Endothelial cell of umbilical vein (primary cell): ENCODE measurements around the gene CYP26C1.
"Not testable (repeated sequence)": the region's sequence is repeated elsewhere in the genome, so short reads cannot be mapped to it uniquely, and the experiment has no call there.

Source experiments
- EZH2 ChIP-seq: IDR thresholded peaks from 2 replicates; pipeline ENCODE4 v1.6.1; 2012; ENCODE audit warnings: borderline replicate concordance, low read depth, mild to moderate bottlenecking, moderate library complexity, low read length, inconsistent platforms; ENCODE audit not compliant: severe bottlenecking
- FOS ChIP-seq: IDR thresholded peaks from 2 replicates; pipeline ENCODE4 v1.6.1; 2011; ENCODE audit warnings: mild to moderate bottlenecking, low read length, moderate library complexity, borderline replicate concordance; ENCODE audit not compliant: insufficient read depth
- GATA2 ChIP-seq: IDR thresholded peaks from 2 replicates; pipeline ENCODE4 v1.7.0; 2011; ENCODE audit warnings: low read depth, mild to moderate bottlenecking, moderate library complexity, mixed read lengths, low read length; ENCODE audit not compliant: insufficient read length, insufficient read depth
- JUN ChIP-seq: IDR thresholded peaks from 2 replicates; pipeline ENCODE4 v1.6.1; 2011; ENCODE audit warnings: borderline replicate concordance, low read depth; ENCODE audit not compliant: insufficient read length, insufficient read depth
- MYC ChIP-seq: IDR thresholded peaks from one replicate; pipeline ENCODE4 v1.6.1; 2011; ENCODE audit warnings: mild to moderate bottlenecking, low read depth, low read length
- POLR2A ChIP-seq: IDR thresholded peaks from 2 replicates; pipeline ENCODE4 v1.6.1; 2012; ENCODE audit warnings: low read depth, mild to moderate bottlenecking, control low read depth, low read length
- POLR2AphosphoS5 ChIP-seq: IDR thresholded peaks from 2 replicates; pipeline ENCODE4 v1.6.1; 2012; ENCODE audit warnings: low read depth, mild to moderate bottlenecking, control low read depth, low read length, moderate library complexity; ENCODE audit not compliant: insufficient read depth
- TF ChIP-seq, protein P1 (sequence below), 2 donors: IDR thresholded peaks; 1 replicate in 1 of 2; 2 replicates in 1 of 2; pipeline ENCODE4 v1.5.1; 2011; ENCODE audit warnings: low read length in 2 of 2, mild to moderate bottlenecking in 2 of 2, moderate library complexity in 2 of 2, control low read depth in 1 of 2, inconsistent platforms in 1 of 2, low read depth in 1 of 2; ENCODE audit not compliant: insufficient read depth in 1 of 2; ENCODE audit errors: extremely low read depth in 1 of 2
- TF ChIP-seq, protein P2 (sequence below): IDR thresholded peaks from 2 replicates; pipeline ENCODE4 v1.6.1; 2011; ENCODE audit not compliant: insufficient read depth, insufficient read length

DNA sequence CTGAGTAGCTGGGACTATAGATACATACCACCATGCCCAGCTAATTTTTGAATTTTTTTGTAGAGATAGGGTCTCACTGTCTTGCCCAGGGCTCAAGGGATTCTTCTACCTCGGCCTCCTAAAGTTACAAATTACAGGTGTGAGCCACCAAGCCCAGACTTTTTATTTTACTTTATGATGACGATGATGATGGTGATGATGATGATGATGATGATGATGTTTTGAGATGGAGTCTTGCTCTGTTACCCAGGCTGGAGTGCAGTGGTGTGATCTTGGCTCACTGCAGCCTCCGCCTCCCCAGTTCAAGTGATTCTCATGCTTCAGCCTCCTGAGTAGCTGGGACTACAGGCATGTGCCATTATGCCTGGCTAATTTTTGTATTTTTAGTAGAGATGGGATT lies 40.5 kb downstream of the CYP26C1 start:
- not testable (repeated sequence) for TF ChIP-seq EZH2, POLR2A, POLR2AphosphoS5, FOS, MYC, JUN, GATA2
- TF ChIP-seq, protein P1, sequence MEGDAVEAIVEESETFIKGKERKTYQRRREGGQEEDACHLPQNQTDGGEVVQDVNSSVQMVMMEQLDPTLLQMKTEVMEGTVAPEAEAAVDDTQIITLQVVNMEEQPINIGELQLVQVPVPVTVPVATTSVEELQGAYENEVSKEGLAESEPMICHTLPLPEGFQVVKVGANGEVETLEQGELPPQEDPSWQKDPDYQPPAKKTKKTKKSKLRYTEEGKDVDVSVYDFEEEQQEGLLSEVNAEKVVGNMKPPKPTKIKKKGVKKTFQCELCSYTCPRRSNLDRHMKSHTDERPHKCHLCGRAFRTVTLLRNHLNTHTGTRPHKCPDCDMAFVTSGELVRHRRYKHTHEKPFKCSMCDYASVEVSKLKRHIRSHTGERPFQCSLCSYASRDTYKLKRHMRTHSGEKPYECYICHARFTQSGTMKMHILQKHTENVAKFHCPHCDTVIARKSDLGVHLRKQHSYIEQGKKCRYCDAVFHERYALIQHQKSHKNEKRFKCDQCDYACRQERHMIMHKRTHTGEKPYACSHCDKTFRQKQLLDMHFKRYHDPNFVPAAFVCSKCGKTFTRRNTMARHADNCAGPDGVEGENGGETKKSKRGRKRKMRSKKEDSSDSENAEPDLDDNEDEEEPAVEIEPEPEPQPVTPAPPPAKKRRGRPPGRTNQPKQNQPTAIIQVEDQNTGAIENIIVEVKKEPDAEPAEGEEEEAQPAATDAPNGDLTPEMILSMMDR (IDR thresholded peaks at IDR 0.05; ENCODE audit: extremely low read depth in 1 of 2, insufficient read depth in 1 of 2, low read depth in 1 of 2, low read length in 2 of 2), result not testable (repeated sequence)
- TF ChIP-seq, protein P2, sequence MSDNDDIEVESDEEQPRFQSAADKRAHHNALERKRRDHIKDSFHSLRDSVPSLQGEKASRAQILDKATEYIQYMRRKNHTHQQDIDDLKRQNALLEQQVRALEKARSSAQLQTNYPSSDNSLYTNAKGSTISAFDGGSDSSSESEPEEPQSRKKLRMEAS, result not testable (repeated sequence)
